ENCODE measurements around the gene IFT52.

The IFT52 gene

GRCh38 chr20:43563991-43564390 lies 26.7 kb upstream of the IFT52 start:
- Mint-ChIP-seq H3K27me3 (ENCODE audit: low read depth) (peaks cover 3% of the 10 kb centered on the region), H3K9me3 (no peaks in the 10 kb centered on the region), H3K27ac (no peak overlapping the region), H3K36me3 (ENCODE audit: low read depth) (no peaks in the 10 kb centered on the region), H3K4me3 (no peak overlapping the region), H3K4me1 (no peaks in the 10 kb centered on the region)
- TF ChIP-seq, protein P1, sequence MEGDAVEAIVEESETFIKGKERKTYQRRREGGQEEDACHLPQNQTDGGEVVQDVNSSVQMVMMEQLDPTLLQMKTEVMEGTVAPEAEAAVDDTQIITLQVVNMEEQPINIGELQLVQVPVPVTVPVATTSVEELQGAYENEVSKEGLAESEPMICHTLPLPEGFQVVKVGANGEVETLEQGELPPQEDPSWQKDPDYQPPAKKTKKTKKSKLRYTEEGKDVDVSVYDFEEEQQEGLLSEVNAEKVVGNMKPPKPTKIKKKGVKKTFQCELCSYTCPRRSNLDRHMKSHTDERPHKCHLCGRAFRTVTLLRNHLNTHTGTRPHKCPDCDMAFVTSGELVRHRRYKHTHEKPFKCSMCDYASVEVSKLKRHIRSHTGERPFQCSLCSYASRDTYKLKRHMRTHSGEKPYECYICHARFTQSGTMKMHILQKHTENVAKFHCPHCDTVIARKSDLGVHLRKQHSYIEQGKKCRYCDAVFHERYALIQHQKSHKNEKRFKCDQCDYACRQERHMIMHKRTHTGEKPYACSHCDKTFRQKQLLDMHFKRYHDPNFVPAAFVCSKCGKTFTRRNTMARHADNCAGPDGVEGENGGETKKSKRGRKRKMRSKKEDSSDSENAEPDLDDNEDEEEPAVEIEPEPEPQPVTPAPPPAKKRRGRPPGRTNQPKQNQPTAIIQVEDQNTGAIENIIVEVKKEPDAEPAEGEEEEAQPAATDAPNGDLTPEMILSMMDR (IDR thresholded peaks at IDR 0.05; ENCODE audit: unreplicated experiment in 3 of 3), result no peak

GRCh38 chr20:43564455-43564854 lies 26.3 kb upstream of the IFT52 start:
- Mint-ChIP-seq H3K27me3 (ENCODE audit: low read depth) (peaks cover 3% of the 10 kb centered on the region), H3K36me3 (ENCODE audit: low read depth) (no peaks in the 10 kb centered on the region), H3K4me1 (no peaks in the 10 kb centered on the region), H3K27ac (no peak overlapping the region), H3K4me3 (no peak overlapping the region), H3K9me3 (no peaks in the 10 kb centered on the region)
- TF ChIP-seq, protein P1 (IDR thresholded peaks at IDR 0.05; ENCODE audit: unreplicated experiment in 3 of 3), result no peak

GRCh38 chr20:43564993-43565757 lies 25.6 kb upstream of the IFT52 start:
- H3K4me3 Mint-ChIP-seq, result no peak overlapping the region
- no peaks in the 10 kb centered on the region for H3K9me3 Mint-ChIP-seq

DNA sequence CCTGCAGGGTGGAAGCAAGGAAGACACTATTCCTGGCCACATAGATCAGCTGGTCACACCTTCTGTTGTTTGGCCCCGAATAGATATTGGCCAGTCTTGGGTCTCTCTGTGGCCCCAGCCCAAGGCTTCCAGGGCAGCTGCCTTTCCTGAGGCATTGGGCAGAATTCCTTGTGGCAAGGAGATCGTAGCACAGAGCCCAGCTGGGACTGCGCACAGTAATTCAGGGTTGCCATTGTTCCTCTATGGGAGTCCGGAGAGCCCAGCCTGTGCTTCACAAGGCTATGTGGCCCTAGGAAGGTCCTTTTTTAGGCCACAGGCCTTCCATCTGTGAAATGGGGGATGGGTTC lies 25.0 kb upstream of the IFT52 start:
- H3K27me3 Mint-ChIP-seq (ENCODE audit: low read depth), result peaks cover 3% of the 10 kb centered on the region
- TF ChIP-seq, protein P1 (IDR thresholded peaks at IDR 0.05; ENCODE audit: unreplicated experiment in 3 of 3), result no peak
- H3K27ac Mint-ChIP-seq, result no peak overlapping the region
- no peaks in the 10 kb centered on the region for H3K36me3 Mint-ChIP-seq (ENCODE audit: low read depth)
- no peaks in the 10 kb centered on the region for H3K9me3 Mint-ChIP-seq
- no peak overlapping the region for H3K4me3 Mint-ChIP-seq
- no peaks in the 10 kb centered on the region for H3K4me1 Mint-ChIP-seq

More at GRCh38 chr20:43564993-43565757, 25.6 kb upstream of the IFT52 start:
- no peak overlapping the region for H3K27ac Mint-ChIP-seq
- TF ChIP-seq, protein P1 (IDR thresholded peaks at IDR 0.05; ENCODE audit: unreplicated experiment in 3 of 3), result no peak
- H3K36me3 Mint-ChIP-seq (ENCODE audit: low read depth), result no peaks in the 10 kb centered on the region
- no peaks in the 10 kb centered on the region for H3K4me1 Mint-ChIP-seq
- H3K27me3 Mint-ChIP-seq (ENCODE audit: low read depth), result peaks cover 3% of the 10 kb centered on the region

GRCh38 chr20:43567477-43567876 lies 23.3 kb upstream of the IFT52 start:
- Mint-ChIP-seq H3K27ac (no peak overlapping the region), H3K36me3 (ENCODE audit: low read depth) (no peaks in the 10 kb centered on the region), H3K4me3 (no peak overlapping the region), H3K9me3 (no peaks in the 10 kb centered on the region), H3K27me3 (ENCODE audit: low read depth) (peaks cover 3% of the 10 kb centered on the region), H3K4me1 (no peaks in the 10 kb centered on the region)
- TF ChIP-seq, protein P1 (IDR thresholded peaks at IDR 0.05; ENCODE audit: unreplicated experiment in 3 of 3), result no peak

DNA sequence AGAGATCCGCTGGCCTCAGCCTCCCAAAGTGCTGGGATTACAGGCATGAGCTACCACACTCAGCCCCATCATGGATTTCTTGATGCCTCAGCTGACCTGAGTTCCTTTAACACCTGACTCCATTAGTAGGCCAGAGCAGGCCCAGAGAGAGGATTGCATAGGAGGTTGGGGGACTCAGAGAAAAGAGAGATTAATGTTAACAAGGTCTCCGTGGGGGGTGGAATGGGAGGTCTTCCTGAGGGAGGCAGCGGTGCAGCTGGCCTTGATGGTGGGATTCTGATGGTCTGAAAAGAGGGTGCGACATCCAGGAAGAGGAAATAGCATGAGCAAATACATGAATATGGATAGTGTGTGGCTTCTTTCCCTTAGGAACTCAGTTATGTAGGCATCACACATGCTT lies 22.0 kb upstream of the IFT52 start:
- H3K27ac Mint-ChIP-seq, result no peak overlapping the region
- H3K36me3 Mint-ChIP-seq (ENCODE audit: low read depth), result no peaks in the 10 kb centered on the region
- TF ChIP-seq, protein P1 (IDR thresholded peaks at IDR 0.05; ENCODE audit: unreplicated experiment in 3 of 3), result no peak

More for the DNA sequence above, 22.0 kb upstream of the IFT52 start:
- H3K4me3 Mint-ChIP-seq, result no peak overlapping the region
- no peaks in the 10 kb centered on the region for H3K4me1 Mint-ChIP-seq
- peaks cover 3% of the 10 kb centered on the region for H3K27me3 Mint-ChIP-seq (ENCODE audit: low read depth)
- H3K9me3 Mint-ChIP-seq, result no peaks in the 10 kb centered on the region
